ENCODE results near the gene OPN4.
"Not testable (repeated sequence)": the region's sequence is repeated elsewhere in the genome, so short reads cannot be mapped to it uniquely, and the experiment has no call there.

Gene OPN4, protein sequence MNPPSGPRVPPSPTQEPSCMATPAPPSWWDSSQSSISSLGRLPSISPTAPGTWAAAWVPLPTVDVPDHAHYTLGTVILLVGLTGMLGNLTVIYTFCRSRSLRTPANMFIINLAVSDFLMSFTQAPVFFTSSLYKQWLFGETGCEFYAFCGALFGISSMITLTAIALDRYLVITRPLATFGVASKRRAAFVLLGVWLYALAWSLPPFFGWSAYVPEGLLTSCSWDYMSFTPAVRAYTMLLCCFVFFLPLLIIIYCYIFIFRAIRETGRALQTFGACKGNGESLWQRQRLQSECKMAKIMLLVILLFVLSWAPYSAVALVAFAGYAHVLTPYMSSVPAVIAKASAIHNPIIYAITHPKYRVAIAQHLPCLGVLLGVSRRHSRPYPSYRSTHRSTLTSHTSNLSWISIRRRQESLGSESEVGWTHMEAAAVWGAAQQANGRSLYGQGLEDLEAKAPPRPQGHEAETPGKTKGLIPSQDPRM

DNA sequence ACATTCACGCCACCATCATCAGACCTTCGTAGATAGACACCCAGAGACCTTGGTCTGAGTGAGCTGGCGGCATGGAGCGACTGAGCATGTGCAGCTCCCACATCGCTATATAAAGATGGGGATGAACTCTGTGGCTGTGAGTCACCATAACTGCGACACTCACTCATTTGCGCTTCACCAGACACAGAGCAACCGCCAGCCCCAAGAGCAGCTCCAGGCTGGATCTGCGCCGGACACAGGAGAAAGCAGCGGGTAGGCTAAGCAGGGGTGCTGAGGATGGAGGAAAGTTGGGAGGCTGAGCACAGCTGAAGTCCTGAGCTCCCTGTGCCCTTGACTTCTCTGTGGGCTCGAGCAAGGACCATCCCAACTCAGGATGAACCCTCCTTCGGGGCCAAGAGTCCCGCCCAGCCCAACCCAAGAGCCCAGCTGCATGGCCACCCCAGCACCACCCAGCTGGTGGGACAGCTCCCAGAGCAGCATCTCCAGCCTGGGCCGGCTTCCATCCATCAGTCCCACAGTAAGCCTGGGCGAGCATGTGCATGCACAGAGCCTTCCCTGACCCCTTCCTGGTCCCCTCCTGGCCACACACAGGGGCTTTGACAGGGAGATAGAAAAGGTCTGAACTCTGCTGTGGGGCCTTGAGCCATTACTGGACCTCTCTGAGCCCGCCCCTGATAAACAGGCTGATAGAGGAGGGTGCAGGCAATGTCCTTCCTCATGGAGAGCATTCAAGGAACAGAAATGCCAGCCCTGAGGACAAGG, at the start of gene OPN4:
TSS of gene OPN4 (plus strand) at position 137 of the 762 bp plus-strand sequence. CDS start at position 374, 237 bp downstream.
- no peak for DNase-seq (ENCODE audit: low read depth in 1 of 2, low spot score in 1 of 2)

DNA sequence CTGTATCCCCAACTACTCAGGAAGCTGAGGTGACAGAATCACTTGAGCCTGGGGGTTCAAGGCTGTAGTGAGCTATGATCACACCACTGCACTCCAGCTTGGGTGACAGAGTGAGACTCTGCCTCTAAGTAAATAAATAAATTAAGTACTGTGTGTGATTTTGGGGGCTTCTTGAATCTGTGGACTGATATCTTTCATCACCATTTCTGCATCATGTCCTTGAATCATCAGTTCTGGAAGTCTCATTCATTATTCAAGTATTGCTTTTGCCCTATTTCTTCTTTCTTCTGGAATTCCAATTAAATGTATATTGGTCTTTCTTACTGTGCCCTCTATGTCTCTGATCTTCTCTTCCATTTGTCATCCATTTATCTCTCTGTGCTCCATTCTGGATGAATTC, 46.7 kb upstream of the OPN4 start:
- no peak for DNase-seq (ENCODE audit: low read depth in 1 of 2, low spot score in 1 of 2)

DNA sequence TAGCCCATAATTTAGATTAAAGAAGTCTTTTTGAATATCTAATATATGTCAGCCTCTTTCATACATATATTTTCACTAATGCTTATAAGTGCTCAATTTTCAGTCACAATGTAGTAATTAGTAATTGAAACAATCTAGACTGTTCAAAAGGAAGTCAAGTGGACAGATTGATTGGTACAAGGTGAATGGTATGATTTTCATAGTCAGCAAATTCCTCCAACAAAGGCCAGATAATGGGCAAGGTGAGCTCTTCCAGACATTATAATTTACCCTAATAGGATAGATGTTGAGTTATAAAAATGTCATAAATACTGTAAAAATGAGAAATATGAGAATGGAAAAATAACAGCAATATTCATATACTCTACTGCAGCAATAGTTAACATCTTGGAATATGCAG, 44.4 kb upstream of the OPN4 start:
- no peak for DNase-seq (ENCODE audit: low read depth in 1 of 2, low spot score in 1 of 2)

DNA sequence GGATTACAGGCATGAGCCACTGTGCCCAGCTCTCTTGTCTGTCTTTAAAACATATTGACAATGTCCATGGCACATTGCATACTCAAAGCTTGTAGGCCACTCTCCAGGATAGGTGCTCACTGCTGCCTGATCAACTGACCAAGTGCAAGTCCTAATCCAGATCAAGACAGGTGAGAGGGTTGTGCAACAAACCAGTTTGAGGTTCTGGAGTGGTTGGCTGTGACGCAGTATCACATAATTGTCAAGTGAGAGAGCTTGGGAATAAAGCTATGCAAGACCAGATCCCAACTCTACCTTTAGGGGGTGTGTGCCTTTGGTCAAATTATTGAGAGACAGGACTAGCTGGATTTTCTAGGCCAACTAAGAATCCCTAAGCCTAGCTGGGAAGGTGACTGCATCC, 43.0 kb upstream of the OPN4 start:
- DNase-seq (ENCODE audit: low read depth in 1 of 2, low spot score in 1 of 2) = no peak

DNA sequence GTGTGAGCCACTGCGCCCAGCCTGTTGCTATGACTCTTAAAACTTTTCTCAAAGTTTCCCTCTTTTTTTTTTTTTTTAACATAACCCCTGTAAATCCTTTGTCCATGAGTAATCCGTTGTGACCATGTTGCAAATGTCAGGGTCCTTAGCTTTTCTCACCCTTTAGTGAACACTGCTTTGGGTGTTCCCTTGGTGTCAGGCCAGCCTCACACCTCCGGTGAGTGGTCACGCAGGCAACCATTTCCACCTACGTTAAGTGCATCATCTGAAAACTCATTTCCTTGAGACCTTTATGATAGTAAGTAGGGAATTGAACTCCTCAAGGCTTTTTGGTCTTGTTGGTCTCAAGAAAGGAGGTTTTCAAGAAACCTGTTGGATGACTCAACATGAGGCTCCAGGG, 41.3 kb upstream of the OPN4 start:
- no peak for DNase-seq (ENCODE audit: low read depth in 1 of 2, low spot score in 1 of 2)

DNA sequence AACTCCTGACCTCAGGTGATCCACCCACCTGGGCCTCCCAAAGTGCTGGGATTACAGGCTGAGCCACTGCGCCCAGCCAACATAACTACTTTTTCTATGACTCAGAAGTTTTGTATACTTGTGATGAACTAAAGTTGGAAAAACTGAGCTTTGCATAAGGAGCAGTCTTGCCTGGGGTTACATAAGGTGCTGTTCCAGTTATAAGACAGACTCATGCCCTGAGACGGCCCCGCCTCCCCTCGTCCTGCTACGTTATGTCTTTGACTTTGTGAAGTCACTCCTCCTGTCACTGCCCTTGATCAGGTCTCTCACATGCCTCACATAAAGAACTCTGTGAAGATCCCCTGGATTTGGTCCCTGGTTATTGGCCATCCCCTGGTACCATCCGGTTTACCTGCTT, 40.4 kb upstream of the OPN4 start:
- DNase-seq (ENCODE audit: low read depth in 1 of 2, low spot score in 1 of 2) = no peak

DNA sequence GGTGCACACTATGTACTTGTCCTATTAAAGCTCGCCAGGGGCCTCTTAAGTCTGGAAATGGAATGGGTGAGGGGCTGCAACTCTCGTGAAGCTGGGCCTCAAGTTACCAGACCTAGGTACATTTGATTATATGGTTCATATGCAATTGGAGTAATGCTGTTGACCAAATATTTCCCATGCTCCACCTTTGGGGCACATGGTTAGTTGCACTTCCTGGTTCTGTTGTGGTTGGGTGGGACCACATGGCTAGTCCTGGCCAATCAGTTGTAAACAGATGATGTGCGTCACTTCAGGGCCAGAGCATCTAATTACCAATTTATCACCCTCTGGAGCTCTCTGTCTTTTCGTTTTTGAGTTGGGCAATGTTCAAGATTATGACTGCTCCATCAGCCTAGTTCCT, 39.5 kb upstream of the OPN4 start:
- DNase-seq (ENCODE audit: low read depth in 1 of 2, low spot score in 1 of 2) = no peak

DNA sequence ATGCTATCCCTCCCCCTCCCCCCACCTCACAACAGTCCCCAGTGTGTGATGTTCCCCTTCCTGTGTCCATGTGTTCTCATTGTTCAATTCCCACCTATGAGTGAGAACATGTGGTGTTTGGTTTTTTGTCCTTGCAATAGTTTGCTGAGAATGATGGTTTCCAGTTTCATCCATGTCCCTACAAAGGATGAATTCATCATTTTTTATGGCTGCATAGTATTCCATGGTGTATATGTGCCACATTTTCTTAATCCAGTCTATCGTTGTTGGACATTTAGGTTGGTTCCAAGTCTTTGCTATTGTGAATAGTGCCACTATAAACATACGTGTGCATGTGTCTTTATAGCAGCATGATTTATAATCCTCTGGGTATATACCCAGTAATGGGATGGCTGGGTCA, 37.1 kb upstream of the OPN4 start:
- DNase-seq (ENCODE audit: low read depth in 1 of 2, low spot score in 1 of 2) = not testable (repeated sequence)

DNA sequence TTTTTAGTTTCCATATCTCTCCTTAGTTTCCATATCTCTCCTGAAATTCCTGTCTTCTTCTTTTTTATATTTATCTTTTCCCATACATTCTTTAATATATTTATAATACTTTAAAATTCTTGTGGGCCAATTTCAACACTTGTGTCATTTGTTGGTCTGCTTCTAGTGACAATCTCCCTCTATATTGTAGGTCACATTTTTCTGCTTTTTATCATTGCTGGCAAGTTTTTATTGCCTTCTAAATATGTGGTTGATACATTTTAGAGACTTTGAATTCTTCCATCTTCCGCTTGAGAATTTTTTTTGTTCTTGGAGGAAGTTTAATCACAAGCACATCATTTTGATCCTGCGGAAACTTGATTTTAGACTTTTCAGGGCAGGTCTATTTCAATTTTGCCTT, 26.0 kb upstream of the OPN4 start:
- DNase-seq (ENCODE audit: low read depth in 1 of 2, low spot score in 1 of 2) = no peak

DNA sequence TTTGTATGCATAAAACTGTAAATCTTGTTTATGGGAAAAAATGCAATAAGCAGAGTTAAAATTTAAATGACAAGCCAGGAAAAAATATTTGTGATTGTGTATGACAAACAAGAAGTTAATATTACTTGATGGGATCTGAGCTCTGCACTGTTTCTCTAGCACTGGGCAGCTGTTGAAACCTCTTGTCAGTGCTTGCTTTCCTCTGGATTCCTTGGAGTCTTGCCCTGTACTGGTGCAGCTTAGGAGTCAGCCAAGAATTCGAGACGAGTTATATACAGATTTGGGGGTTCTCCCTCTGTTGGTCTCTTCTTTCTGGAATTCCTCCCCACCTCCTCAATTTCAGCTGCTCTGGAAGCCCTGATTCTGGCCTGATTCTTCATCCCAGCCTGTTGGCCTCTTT, 24.3 kb upstream of the OPN4 start:
- DNase-seq (ENCODE audit: low read depth in 1 of 2, low spot score in 1 of 2) = no peak

DNA sequence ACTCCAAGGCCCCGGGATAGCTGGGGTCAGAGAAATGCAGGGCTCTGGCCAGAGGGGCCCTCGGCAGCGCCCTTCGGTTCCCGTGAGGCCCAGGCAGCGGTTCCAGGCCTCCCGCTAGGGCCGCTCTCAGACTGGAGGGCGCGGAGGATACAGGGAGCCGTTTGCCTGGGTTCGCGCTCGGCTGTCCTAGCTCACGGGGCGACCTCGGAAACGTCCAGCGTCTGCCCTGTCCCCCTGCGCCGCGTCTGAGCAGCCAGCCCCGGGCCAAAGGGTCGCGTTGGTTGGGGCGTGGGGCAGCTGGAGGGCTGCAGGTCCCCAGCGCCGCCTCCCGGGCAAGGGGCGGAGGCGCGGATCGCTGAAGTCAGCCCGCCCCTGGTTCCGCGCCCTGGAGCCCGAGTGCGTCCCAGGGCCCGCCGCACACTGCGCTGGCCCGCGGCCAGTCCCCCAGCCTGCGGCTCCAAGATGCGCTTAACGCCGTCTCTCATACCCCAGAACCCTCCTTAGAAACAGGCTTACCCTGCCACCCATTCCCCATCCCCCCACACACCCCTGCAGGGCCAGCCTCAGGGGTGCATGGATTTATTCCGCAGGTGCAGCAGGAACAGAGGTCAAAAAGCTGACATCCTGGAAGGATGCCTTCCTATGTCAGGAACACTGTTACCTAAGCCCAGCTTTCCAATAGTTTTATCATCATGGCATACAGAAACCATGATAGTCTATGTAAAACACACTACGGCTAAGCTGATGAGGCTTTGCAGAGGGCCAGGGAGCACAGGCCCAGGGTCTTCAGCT, 22.1 kb upstream of the OPN4 start:
- no peak for DNase-seq (ENCODE audit: low read depth in 1 of 2, low spot score in 1 of 2)

DNA sequence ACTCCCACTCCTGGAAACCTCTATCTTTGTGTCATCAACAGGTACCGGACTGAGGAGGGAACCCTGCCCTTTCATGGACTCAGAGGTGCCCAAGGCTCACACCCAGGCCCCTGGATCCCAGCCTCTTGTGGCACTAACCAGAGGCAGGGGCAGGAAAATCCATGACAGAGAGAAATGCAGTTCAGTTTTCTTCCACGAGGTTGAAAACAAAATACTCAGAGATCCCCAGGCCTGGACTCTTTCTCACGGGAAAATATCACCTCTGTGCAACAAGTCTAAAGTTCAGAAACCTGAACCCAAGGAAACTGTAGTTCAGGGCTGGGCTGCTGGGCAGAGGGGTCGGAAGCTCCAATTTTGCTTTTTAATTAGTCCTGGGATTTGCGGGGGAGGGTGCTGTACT, 21.4 kb upstream of the OPN4 start:
- no peak for DNase-seq (ENCODE audit: low read depth in 1 of 2, low spot score in 1 of 2)

DNA sequence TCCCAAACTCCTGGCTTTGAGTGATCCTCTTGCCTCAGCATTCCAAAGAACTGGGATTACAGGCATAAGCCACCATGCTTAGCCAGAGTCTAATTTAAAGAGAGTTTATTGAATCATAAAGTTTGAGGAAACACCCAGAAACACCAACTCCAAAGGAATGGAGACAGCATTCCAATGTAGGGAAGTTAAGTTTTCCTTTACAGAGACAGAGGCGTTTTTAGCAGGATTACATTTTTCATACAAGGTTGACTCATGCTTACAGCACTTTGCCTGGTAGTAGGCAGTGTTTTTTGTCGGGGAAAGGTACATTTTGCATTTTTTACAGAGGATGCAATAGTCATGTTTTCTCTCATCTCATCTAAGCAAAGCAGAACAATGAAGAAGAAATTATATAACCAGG, 18.9 kb upstream of the OPN4 start:
- no peak for DNase-seq (ENCODE audit: low read depth in 1 of 2, low spot score in 1 of 2)

DNA sequence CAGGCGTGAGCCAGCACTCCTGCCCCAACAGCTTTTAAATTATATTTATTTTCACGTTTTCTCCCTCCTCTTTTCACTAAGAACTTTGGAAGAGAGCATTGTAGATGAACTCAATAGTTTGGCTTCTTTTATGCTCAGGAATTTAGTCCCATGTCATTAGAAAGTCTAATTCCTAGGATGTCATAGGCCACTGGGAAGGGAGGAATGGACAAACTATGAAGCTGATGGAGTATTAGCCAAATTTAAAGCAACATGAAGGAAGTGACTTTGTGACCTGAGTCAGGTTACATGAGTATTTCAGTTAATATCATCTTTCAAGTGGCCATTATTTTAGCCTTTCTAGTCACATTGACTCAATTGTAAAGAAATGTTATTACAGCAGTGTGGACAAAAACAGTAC, 18.0 kb upstream of the OPN4 start:
- no peak for DNase-seq (ENCODE audit: low read depth in 1 of 2, low spot score in 1 of 2)

GRCh38 chr10:86642021-86642420, 12.3 kb upstream of the OPN4 start:
- no peak for DNase-seq (ENCODE audit: low read depth in 1 of 2, low spot score in 1 of 2)

GRCh38 chr10:86642499-86642898, 11.8 kb upstream of the OPN4 start:
- no peak for DNase-seq (ENCODE audit: low read depth in 1 of 2, low spot score in 1 of 2)

DNA sequence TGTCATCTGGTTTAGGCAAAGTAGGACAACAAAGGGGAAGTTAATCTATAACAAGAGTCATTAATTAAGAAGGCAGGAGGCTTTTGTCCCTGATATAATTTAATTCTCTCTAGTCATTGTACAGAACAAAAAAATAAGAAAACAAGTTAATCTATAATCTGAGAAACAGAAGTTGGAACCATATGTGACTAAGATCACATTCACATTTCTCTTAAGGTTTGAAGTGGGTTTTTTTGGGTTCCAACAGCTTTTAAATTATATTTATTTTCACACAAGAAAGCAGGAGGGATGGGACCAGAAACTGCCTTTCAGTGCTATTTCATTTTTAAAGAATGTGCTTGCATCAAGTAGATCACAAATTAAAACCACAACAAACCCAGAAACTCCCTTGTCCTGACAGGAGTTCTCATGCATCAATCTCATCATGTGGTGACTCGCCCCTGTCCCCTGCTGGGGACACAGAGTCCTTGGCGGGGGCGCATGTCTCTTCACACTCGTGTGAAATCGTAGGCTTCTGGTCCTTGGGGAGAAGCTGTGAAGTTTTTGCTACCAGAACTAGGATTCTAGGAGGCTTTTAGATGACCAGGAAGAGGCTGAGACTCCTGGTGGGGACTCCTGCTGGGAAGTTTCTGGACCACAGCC, 10.1 kb upstream of the OPN4 start:
- DNase-seq (ENCODE audit: low read depth in 1 of 2, low spot score in 1 of 2) = no peak

GRCh38 chr10:86644794-86645445, 9.4 kb upstream of the OPN4 start:
- DNase-seq (ENCODE audit: low read depth in 1 of 2, low spot score in 1 of 2) = no peak

GRCh38 chr10:86645621-86646165, 8.7 kb upstream of the OPN4 start:
- DNase-seq (ENCODE audit: low read depth in 1 of 2, low spot score in 1 of 2) = not testable (repeated sequence)

DNA sequence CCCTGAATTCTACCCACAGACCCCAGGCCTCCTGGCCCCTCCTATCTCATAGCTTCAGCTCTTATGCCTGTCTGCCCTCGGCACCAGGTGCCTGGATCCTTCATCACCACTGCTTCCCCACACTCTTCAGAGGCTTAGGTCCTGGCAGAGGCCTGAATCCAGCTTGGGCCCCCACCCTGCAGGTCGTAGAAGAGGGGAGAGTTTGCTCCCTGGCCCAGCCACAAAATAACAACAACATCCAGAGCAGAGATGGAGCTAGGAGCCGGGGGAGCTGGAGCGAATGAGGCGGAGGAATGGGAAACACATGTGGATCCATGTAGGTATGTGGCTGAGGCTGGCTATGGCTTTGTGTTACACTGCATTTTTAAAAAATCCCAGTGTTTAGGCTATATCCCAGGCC, 7.8 kb upstream of the OPN4 start:
- DNase-seq (ENCODE audit: low read depth in 1 of 2, low spot score in 1 of 2) = no peak
